Liver (tissue), 9 donors: ENCODE results near the gene CFAP68. TPM values are rescaled to one million over a fixed set of nuclear protein-coding genes. Genes with fewer than 3 reads are reported as not detected.

Experiments used
- DNase-seq: peaks from one replicate; pipeline ENCODE4 v3.0.0-alpha.2; 2017; ENCODE audit warnings: low spot score
- H3K27ac ChIP-seq, 2 donors: one replicate each; pipeline ENCODE4 v1.7.0; 2013; ENCODE audit warnings: inconsistent platforms in 2 of 2, low read length in 2 of 2, control low read depth in 1 of 2, low read depth in 1 of 2, mild to moderate bottlenecking in 1 of 2
- H3K27me3 ChIP-seq, 4 donors: one replicate each; pipeline versions ENCODE4 v1.6.1 to v1.7.0; 2013; ENCODE audit warnings: low read length in 3 of 4, inconsistent platforms in 1 of 4, mild to moderate bottlenecking in 1 of 4, moderate library complexity in 1 of 4; ENCODE audit not compliant: control insufficient read depth in 4 of 4, insufficient read depth in 4 of 4
- H3K36me3 ChIP-seq, 4 donors: one replicate each; pipeline versions ENCODE4 v1.6.1 to v1.7.0; 2013; ENCODE audit warnings: low read length in 3 of 4, mild to moderate bottlenecking in 3 of 4, low read depth in 1 of 4, moderate library complexity in 1 of 4; ENCODE audit not compliant: control insufficient read depth in 4 of 4, insufficient read depth in 3 of 4
- H3K4me1 ChIP-seq, 4 donors: one replicate each; pipeline versions ENCODE4 v1.6.1 to v1.7.0; 2013; ENCODE audit warnings: low read length in 3 of 4, mild to moderate bottlenecking in 3 of 4, moderate library complexity in 1 of 4; ENCODE audit not compliant: control insufficient read depth in 4 of 4, insufficient read depth in 4 of 4
- H3K4me3 ChIP-seq, 3 donors: one replicate each; pipeline versions ENCODE4 v1.6.1 to v1.7.0; 2013; ENCODE audit warnings: low read length in 3 of 3, control low read depth in 1 of 3, low read depth in 1 of 3, mild to moderate bottlenecking in 1 of 3
- H3K9ac ChIP-seq, 2 donors: one replicate each; pipeline ENCODE4 v1.7.0; 2013; ENCODE audit warnings: low read length in 2 of 2, mild to moderate bottlenecking in 2 of 2, moderate library complexity in 2 of 2, control low read depth in 1 of 2, low read depth in 1 of 2
- H3K9me3 ChIP-seq, 4 donors: one replicate each; pipeline versions ENCODE4 v1.6.1 to v1.7.0; 2013; ENCODE audit warnings: low read length in 3 of 4; ENCODE audit not compliant: control insufficient read depth in 4 of 4
- ATF3 ChIP-seq: IDR thresholded peaks from 2 replicates; pipeline ENCODE4 v1.6.1; 2016; ENCODE audit warnings: antibody characterized with exemption
- CTCF ChIP-seq: fragments of 150-350 bp; IDR thresholded peaks from 2 replicates; pipeline ENCODE4 v1.5.1; 2017; ENCODE audit warnings: improper control_type of control experiment, low read depth, low read length; ENCODE audit not compliant: missing input control
- EGR1 ChIP-seq, 2 donors: IDR thresholded peaks; 2 replicates each; pipeline ENCODE4 v1.6.1; 2016 to 2018; ENCODE audit warnings: antibody characterized with exemption in 2 of 2, low read depth in 2 of 2
- FOXA1 ChIP-seq: IDR thresholded peaks from 2 replicates; pipeline ENCODE4 v1.6.1; 2016; ENCODE audit warnings: antibody characterized with exemption
- FOXA2 ChIP-seq: IDR thresholded peaks from 2 replicates; pipeline ENCODE4 v1.6.1; 2016; ENCODE audit warnings: antibody characterized with exemption
- GABPA ChIP-seq, 2 donors: IDR thresholded peaks in 1 of 2; conservative IDR thresholded peaks in 1 of 2; 2 replicates each; pipeline ENCODE4 v1.6.1; 2016; ENCODE audit warnings: antibody characterized with exemption in 2 of 2, mild to moderate bottlenecking in 1 of 2, moderate library complexity in 1 of 2
- HNF4A ChIP-seq, 2 donors: conservative IDR thresholded peaks; 2 replicates each; pipeline ENCODE4 v1.6.1; 2016; ENCODE audit warnings: antibody characterized with exemption in 2 of 2, mild to moderate bottlenecking in 2 of 2
- HNF4G ChIP-seq: IDR thresholded peaks from 2 replicates; pipeline ENCODE4 v1.6.1; 2016; ENCODE audit warnings: antibody characterized with exemption
- JUND ChIP-seq, 2 donors: IDR thresholded peaks; 2 replicates each; pipeline ENCODE4 v1.6.1; 2016; ENCODE audit warnings: antibody characterized with exemption in 2 of 2
- NR2F2 ChIP-seq: IDR thresholded peaks from 2 replicates; pipeline ENCODE4 v1.6.1; 2016; ENCODE audit warnings: antibody characterized with exemption
- RAD21 ChIP-seq, 2 donors: IDR thresholded peaks; 2 replicates each; pipeline ENCODE4 v1.6.1; 2016; ENCODE audit warnings: antibody characterized with exemption in 2 of 2, mild to moderate bottlenecking in 2 of 2
- REST ChIP-seq: IDR thresholded peaks from 2 replicates; pipeline ENCODE4 v1.6.1; 2016; ENCODE audit warnings: antibody characterized with exemption, mild to moderate bottlenecking
- RXRA ChIP-seq, 2 donors: IDR thresholded peaks; 2 replicates each; pipeline ENCODE4 v1.6.1; 2017 to 2018; ENCODE audit warnings: antibody characterized with exemption in 2 of 2, mild to moderate bottlenecking in 1 of 2
- SP1 ChIP-seq: IDR thresholded peaks from 2 replicates; pipeline ENCODE4 v1.6.1; 2018; ENCODE audit warnings: antibody characterized with exemption, mild to moderate bottlenecking
- TAF1 ChIP-seq: conservative IDR thresholded peaks from 2 replicates; pipeline ENCODE4 v1.6.1; 2016; ENCODE audit warnings: antibody characterized with exemption, mild to moderate bottlenecking
- YY1 ChIP-seq: IDR thresholded peaks from 2 replicates; pipeline ENCODE4 v1.6.1; 2016; ENCODE audit warnings: antibody characterized with exemption, mild to moderate bottlenecking
- WGBS: extraction: QIAGEN DNeasy Blood & Tissue Kit; methylation state at CpG from one replicate; pipeline ENCODE4 v1.1.7; 2013; 5-methylcytosine and 5-hydroxymethylcytosine counted together
- polyA plus RNA-seq, 2 donors: library from polyadenylated mRNA; stranded (reverse) in 1 of 2; unstranded in 1 of 2; fragments of 200-250 nt in 1 of 2; fragments of >200 nt in 1 of 2; fragmentation: Nextera tagmentation in 1 of 2; extraction: Ambion mirVana in 1 of 2; gene quantifications; one replicate each; pipeline versions ENCODE4 v1.2.1 to v1.2.3, GENCODE V29; 2013 to 2015
- total RNA-seq, 2 donors: library from RNA; depleted of rRNA; stranded (reverse); fragments of >200 nt; gene quantifications; one replicate each; pipeline ENCODE4 v1.2.3, GENCODE V29; 2014
- TF ChIP-seq, protein P1 (sequence below): IDR thresholded peaks from 2 replicates; pipeline ENCODE4 v1.6.1; 2016; ENCODE audit warnings: antibody characterized with exemption
- TF ChIP-seq, protein P2 (sequence below): IDR thresholded peaks from 2 replicates; pipeline ENCODE4 v1.6.1; 2016; ENCODE audit warnings: antibody characterized with exemption
- donor health status: healthy.
- donor health status: healthy.
- donor health status: healthy.
- donor health status: healthy.
- donor health status: healthy.

Gene CFAP68
- total and polyA plus RNA-seq, 4 donors = 6.2 to 27.8 (median 13.8) TPM

- no peaks in the 10 kb centered on the region for H3K9me3 ChIP-seq
- WGBS = 30% methylated on average over 3 of the region's 3 CpGs
- no peak overlapping the region for H3K4me3 ChIP-seq
- no peak overlapping the region for H3K9ac ChIP-seq
- peaks cover 0 to 12% (median 5%) of the 10 kb centered on the region in 4 donors for H3K36me3 ChIP-seq
- H3K27ac ChIP-seq = no peak overlapping the region
- DNase-seq = no peak
- H3K27me3 ChIP-seq = no peaks in the 10 kb centered on the region
- TF ChIP-seq, protein P1, sequence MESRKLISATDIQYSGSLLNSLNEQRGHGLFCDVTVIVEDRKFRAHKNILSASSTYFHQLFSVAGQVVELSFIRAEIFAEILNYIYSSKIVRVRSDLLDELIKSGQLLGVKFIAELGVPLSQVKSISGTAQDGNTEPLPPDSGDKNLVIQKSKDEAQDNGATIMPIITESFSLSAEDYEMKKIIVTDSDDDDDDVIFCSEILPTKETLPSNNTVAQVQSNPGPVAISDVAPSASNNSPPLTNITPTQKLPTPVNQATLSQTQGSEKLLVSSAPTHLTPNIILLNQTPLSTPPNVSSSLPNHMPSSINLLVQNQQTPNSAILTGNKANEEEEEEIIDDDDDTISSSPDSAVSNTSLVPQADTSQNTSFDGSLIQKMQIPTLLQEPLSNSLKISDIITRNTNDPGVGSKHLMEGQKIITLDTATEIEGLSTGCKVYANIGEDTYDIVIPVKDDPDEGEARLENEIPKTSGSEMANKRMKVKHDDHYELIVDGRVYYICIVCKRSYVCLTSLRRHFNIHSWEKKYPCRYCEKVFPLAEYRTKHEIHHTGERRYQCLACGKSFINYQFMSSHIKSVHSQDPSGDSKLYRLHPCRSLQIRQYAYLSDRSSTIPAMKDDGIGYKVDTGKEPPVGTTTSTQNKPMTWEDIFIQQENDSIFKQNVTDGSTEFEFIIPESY = peak; percentile 52
- TF ChIP-seq, protein P2, sequence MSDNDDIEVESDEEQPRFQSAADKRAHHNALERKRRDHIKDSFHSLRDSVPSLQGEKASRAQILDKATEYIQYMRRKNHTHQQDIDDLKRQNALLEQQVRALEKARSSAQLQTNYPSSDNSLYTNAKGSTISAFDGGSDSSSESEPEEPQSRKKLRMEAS = no peak
- TF ChIP-seq HNF4A (conservative IDR thresholded peaks at IDR 0.05) (peak; percentile 51 to 75), CTCF (no peak), ATF3 (no peak), REST (peak; percentile 49), YY1 (peak; percentile 70), FOXA1 (peak; percentile 64), JUND (IDR thresholded peaks at IDR 0.05) (peak in 1 of 2 donors; percentile 67), GABPA (IDR thresholded peaks at IDR 0.05 in 1 of 2, conservative IDR thresholded peaks at IDR 0.05 in 1 of 2) (no peak), EGR1 (IDR thresholded peaks at IDR 0.05; ENCODE audit: low read depth in 2 of 2) (peak in 1 of 2 donors; percentile 13), RAD21 (IDR thresholded peaks at IDR 0.05) (peak; percentile 24 to 37), NR2F2 (no peak), TAF1 (no peak), RXRA (IDR thresholded peaks at IDR 0.05) (peak; percentile 98 to 99), SP1 (peak; percentile 76), FOXA2 (peak; percentile 36), HNF4G (no peak)
- peaks cover 0 to 16% (median 10%) of the 10 kb centered on the region in 4 donors for H3K4me1 ChIP-seq
Measured at GRCh38 chr11:111860257-111860656, 19.1 kb upstream of the CFAP68 start.
